OCI-LY3 (cell line): ENCODE results near the gene YWHAQ.

Experiments
- H2AFZ ChIP-seq: fragments of 200-600, 300-600 bp; shearing (Covaris generic); 2 replicates; pipeline ENCODE4 v1.6.0; 2014; ENCODE audit warnings: antibody characterized with exemption, low read depth, low read length
- H3K27ac ChIP-seq: fragments of 200-600, 300-600 bp; sonication (generic); 2 replicates; pipeline ENCODE4 v1.5.1; 2014; ENCODE audit warnings: mild to moderate bottlenecking, low read length, moderate library complexity, mixed read lengths
- H3K27me3 ChIP-seq: fragments of 200-600, 300-600 bp; sonication (generic); 2 replicates; pipeline ENCODE4 v1.6.1; 2014; ENCODE audit warnings: low read depth, low read length, mixed read lengths
- H3K36me3 ChIP-seq: fragments of 200-600, 300-600 bp; sonication (generic); replicated peaks from 2 replicates; pipeline ENCODE3; 2014; ENCODE audit warnings: low read depth, low read length, mixed read lengths
- H3K4me1 ChIP-seq: fragments of 300-600, 200-600 bp; sonication (generic); 2 replicates; pipeline ENCODE4 v1.6.1; 2014; ENCODE audit warnings: low read length, mixed read lengths
- H3K4me2 ChIP-seq: fragments of 200-600, 300-600 bp; sonication (generic); 2 replicates; pipeline ENCODE4 v1.6.1; 2014; ENCODE audit warnings: low read length, mixed read lengths
- H3K4me3 ChIP-seq: fragments of 300-600, 200-600 bp; sonication (generic); 2 replicates; pipeline ENCODE4 v1.5.1; 2014; ENCODE audit warnings: antibody characterized with exemption, mild to moderate bottlenecking, low read length, moderate library complexity
- H3K79me2 ChIP-seq: fragments of 300-600, 200-600 bp; shearing (Covaris generic); 2 replicates; pipeline ENCODE4 v1.6.1; 2014; ENCODE audit warnings: mild to moderate bottlenecking, low read length, mixed read lengths
- H3K9ac ChIP-seq: fragments of 300-600, 200-600 bp; shearing (Covaris generic); 2 replicates; pipeline ENCODE4 v1.6.0; 2014; ENCODE audit warnings: mild to moderate bottlenecking, low read length, moderate library complexity
- H3K9me3 ChIP-seq: fragments of 200-600, 300-600 bp; shearing (Covaris generic); 2 replicates; pipeline ENCODE4 v1.6.1; 2014; ENCODE audit warnings: low read length, mixed read lengths; ENCODE audit not compliant: insufficient read depth
- H4K20me1 ChIP-seq: fragments of 200-600, 300-600 bp; sonication (generic); 2 replicates; pipeline ENCODE4 v1.6.1; 2016; ENCODE audit warnings: low read length, mixed read lengths; ENCODE audit not compliant: insufficient read depth
- EZH2phosphoT487 ChIP-seq: fragments of 200-600 bp; shearing (Covaris generic); IDR thresholded peaks from 2 replicates; pipeline ENCODE4 v1.6.1; 2018; ENCODE audit warnings: antibody characterized with exemption, mixed run types, low read depth
- TF ChIP-seq, protein P1 (sequence below): fragments of 200-600, 300-600 bp; sonication (generic); IDR thresholded peaks from 2 replicates; pipeline ENCODE4 v1.5.1; 2014; ENCODE audit warnings: antibody characterized with exemption, low read length, low read depth

Gene YWHAQ

DNA sequence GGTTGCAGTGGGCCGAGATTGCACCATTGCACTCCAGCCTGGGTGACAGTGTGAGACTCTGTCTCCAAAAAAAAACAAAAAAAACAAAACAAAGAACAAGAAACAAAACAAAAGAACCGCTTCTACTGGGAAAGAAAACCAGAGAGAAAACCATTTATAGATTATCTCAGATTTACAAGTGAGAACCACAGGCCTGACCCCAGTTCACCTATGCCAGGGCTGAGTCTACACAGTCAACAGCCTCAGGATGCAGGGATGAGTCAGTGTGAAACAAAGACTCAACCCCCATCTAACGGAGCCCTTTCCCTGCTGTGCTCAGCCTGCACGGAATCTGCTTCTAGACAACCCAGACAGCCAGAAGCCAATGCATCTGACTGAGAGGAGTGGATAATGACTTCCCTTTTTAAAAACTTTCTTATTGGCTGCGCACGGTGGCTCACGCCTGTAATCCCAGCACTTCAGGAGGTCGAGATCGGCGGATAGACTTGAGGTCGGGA lies 25.5 kb upstream of the YWHAQ start:
- H3K9me3 ChIP-seq: no peaks in the 10 kb centered on the region
- H3K36me3 ChIP-seq: no peaks in the 10 kb centered on the region
- H2AFZ ChIP-seq: no peak overlapping the region
- H4K20me1 ChIP-seq: no peaks in the 10 kb centered on the region
- no peak overlapping the region for H3K4me2 ChIP-seq
- TF ChIP-seq EZH2phosphoT487: no peak
- TF ChIP-seq, protein P1, sequence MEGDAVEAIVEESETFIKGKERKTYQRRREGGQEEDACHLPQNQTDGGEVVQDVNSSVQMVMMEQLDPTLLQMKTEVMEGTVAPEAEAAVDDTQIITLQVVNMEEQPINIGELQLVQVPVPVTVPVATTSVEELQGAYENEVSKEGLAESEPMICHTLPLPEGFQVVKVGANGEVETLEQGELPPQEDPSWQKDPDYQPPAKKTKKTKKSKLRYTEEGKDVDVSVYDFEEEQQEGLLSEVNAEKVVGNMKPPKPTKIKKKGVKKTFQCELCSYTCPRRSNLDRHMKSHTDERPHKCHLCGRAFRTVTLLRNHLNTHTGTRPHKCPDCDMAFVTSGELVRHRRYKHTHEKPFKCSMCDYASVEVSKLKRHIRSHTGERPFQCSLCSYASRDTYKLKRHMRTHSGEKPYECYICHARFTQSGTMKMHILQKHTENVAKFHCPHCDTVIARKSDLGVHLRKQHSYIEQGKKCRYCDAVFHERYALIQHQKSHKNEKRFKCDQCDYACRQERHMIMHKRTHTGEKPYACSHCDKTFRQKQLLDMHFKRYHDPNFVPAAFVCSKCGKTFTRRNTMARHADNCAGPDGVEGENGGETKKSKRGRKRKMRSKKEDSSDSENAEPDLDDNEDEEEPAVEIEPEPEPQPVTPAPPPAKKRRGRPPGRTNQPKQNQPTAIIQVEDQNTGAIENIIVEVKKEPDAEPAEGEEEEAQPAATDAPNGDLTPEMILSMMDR: no peak
- H3K4me3 ChIP-seq: no peak overlapping the region
- H3K9ac ChIP-seq: no peak overlapping the region
- H3K4me1 ChIP-seq: peaks cover 16% of the 10 kb centered on the region
- no peaks in the 10 kb centered on the region for H3K79me2 ChIP-seq
- H3K27me3 ChIP-seq: peaks cover 9% of the 10 kb centered on the region
- H3K27ac ChIP-seq: no peak overlapping the region

DNA sequence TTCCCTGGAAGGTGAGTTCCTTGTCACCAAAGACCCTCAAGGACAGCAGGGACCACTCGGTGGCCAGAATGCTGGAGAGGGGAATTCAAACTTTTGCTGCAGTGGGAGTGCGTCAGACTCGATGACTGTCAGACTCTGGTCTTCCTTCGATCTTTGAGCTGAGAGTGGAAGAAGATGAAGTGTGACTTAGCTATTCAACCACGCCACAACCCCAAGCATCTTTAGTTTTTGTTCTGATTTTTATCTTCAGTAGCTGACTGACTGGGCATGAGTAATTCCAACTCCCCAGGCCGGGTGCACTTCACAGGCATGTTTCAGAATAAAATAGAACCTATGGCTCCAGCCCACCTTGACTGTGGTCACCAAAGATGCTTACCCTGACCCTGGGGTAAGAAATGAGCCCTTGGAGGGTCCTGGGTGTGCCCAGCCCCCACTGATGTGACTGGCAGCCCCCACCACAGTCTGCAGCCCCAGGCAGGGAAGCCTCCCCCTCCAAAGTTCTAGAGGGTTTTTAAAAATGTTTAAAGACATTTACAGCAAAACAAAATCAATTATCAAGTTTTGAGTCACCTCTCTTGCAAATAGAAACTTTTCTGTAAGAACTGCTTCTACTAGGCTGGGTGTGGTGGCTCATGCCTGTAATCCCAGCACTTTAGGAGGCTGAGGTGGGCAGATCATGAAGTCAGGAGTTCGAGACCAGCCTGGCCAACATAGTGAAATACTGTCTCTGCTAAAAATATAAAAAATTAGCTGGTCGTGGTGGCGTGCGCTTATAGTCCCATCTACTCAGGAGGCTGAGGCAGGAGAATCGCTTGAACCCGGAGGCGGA lies 24.9 kb upstream of the YWHAQ start:
- Histone ChIP-seq H3K27me3 (peaks cover 10% of the 10 kb centered on the region), H3K36me3 (no peaks in the 10 kb centered on the region), H3K4me3 (no peak overlapping the region), H2AFZ (no peak overlapping the region), H3K9ac (no peak overlapping the region), H3K79me2 (no peaks in the 10 kb centered on the region), H3K4me2 (peak overlapping the region; percentile 36), H3K4me1 (peaks cover 18% of the 10 kb centered on the region), H3K27ac (no peak overlapping the region), H3K9me3 (no peaks in the 10 kb centered on the region), H4K20me1 (no peaks in the 10 kb centered on the region)
- TF ChIP-seq, protein P1: no peak
- TF ChIP-seq EZH2phosphoT487: no peak

DNA sequence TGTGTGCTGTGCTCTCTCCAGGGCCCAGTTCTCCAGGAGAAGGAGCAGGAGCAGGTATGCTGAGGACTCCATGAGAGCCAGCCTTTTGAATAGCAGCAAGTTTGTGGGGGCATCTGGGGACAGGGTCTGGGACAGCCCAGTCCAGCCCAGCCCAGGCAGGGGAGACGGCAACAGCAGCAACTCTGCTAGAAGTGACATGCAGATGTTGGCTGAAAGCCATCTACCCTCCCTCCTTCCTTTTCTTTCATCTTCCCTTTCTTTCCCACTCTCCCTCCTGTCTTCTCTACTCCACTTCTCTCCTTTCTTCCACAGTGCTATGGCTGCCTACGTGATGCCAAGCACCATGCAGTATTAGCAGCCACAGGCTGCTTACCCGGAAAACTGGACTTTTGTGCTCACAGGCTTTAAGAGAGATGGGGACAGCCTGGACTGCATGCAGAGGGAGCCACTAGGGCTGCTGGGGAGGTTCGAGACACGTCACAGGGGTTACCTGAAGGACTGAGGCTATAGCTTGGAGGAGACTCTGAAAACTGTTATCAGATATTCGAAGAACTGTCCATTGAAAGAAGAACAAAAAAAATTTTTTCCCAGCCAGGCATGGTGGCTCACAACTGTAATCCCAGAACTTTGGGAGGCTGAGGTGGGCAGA lies 23.8 kb upstream of the YWHAQ start:
- TF ChIP-seq, protein P1: no peak
- TF ChIP-seq EZH2phosphoT487: no peak
- no peaks in the 10 kb centered on the region for H4K20me1 ChIP-seq
- no peak overlapping the region for H3K9ac ChIP-seq
- H3K27me3 ChIP-seq: peaks cover 14% of the 10 kb centered on the region
- H3K79me2 ChIP-seq: no peaks in the 10 kb centered on the region
- no peak overlapping the region for H2AFZ ChIP-seq
- H3K27ac ChIP-seq: no peak overlapping the region
- H3K4me1 ChIP-seq: peaks cover 28% of the 10 kb centered on the region
- H3K4me3 ChIP-seq: no peak overlapping the region
- H3K36me3 ChIP-seq: no peaks in the 10 kb centered on the region
- no peaks in the 10 kb centered on the region for H3K9me3 ChIP-seq
- H3K4me2 ChIP-seq: no peak overlapping the region
